H1 (cell line): ENCODE data around the gene CD46. TPM values are rescaled to one million over a fixed set of nuclear protein-coding genes. Genes with fewer than 3 reads are reported as not detected.

Experiments used
- CTCF ChIA-PET: fragments of 300-600 bp; sonication (Branson Sonifier 250); formaldehyde crosslinking; loops from one replicate; lab custom pipeline; 2021; ENCODE audit not compliant: partially characterized antibody; lab: Charles Lee
- POLR2A ChIA-PET: fragments of 300-600 bp; sonication (Branson Sonifier 250); formaldehyde crosslinking; loops from one replicate; lab custom pipeline; 2021; ENCODE audit warnings: inconsistent platforms; ENCODE audit not compliant: partially characterized antibody; lab: Charles Lee
- DNase-seq, 2 experiments: peaks; one replicate each; pipeline versions ENCODE4 v3.0.0 to v3.0.0-alpha.2; 2010 to 2022; ENCODE audit warnings: low spot score in 2 of 2, low read depth in 1 of 2, mixed read lengths in 1 of 2
- FAIRE-seq: peaks from 2 replicates; lab custom pipeline; 2011; peaks lifted over from hg19 to GRCh38; lab: Jason Lieb, UNC
- H2AFZ ChIP-seq: 2 replicates; pipeline ENCODE4 v1.8.1; 2012; ENCODE audit warnings: low read length, inconsistent platforms
- H2AK5ac ChIP-seq: 2 replicates; pipeline ENCODE4 v1.6.1; 2013; ENCODE audit warnings: low read depth, low read length
- H2BK120ac ChIP-seq: replicated peaks from 2 replicates; pipeline ENCODE3; 2013; ENCODE audit warnings: low read depth, low read length, inconsistent platforms
- H2BK12ac ChIP-seq: 2 replicates; pipeline ENCODE4 v1.6.1; 2013; ENCODE audit warnings: low read depth, low read length
- H2BK15ac ChIP-seq: 2 replicates; pipeline ENCODE4 v1.6.1; 2013; ENCODE audit warnings: low read length
- H2BK20ac ChIP-seq: 2 replicates; pipeline ENCODE4 v1.6.1; 2013; ENCODE audit warnings: low read length
- H2BK5ac ChIP-seq: 2 replicates; pipeline ENCODE4 v1.6.1; 2013; ENCODE audit warnings: low read depth, low read length
- H3K14ac ChIP-seq: 2 replicates; pipeline ENCODE4 v1.6.1; 2013; ENCODE audit warnings: inconsistent platforms; ENCODE audit not compliant: insufficient read length
- H3K18ac ChIP-seq: 2 replicates; pipeline ENCODE4 v1.6.1; 2013; ENCODE audit warnings: low read length; ENCODE audit errors: extremely low read depth
- H3K23ac ChIP-seq: 2 replicates; pipeline ENCODE4 v1.6.1; 2013; ENCODE audit warnings: inconsistent platforms; ENCODE audit not compliant: insufficient read length
- H3K23me2 ChIP-seq: 2 replicates; pipeline ENCODE4 v1.6.1; 2013; ENCODE audit warnings: low read depth, low read length
- H3K27ac ChIP-seq: 2 replicates; pipeline ENCODE4 v1.6.1; 2011; ENCODE audit warnings: low read depth, low read length, inconsistent platforms
- H3K27me3 ChIP-seq, 4 experiments: replicated peaks in 1 of 4; 1 replicate in 1 of 4; 2 replicates in 3 of 4; pipeline versions ENCODE4 v1.6.1 to v1.8.1; 2011 to 2013; ENCODE audit warnings: low read length in 3 of 4, mild to moderate bottlenecking in 3 of 4, inconsistent platforms in 2 of 4, mixed read lengths in 2 of 4, moderate library complexity in 1 of 4; ENCODE audit not compliant: control insufficient read depth in 3 of 4, insufficient read depth in 3 of 4; ENCODE audit errors: extremely low read depth in 1 of 4
- H3K36me3 ChIP-seq, 4 experiments: 2 replicates each; pipeline versions ENCODE4 v1.6.1 to v1.8.1; 2011 to 2013; ENCODE audit warnings: mild to moderate bottlenecking in 4 of 4, low read length in 3 of 4, moderate library complexity in 2 of 4, control low read depth in 1 of 4, inconsistent platforms in 1 of 4; ENCODE audit not compliant: insufficient read depth in 4 of 4, control insufficient read depth in 2 of 4
- H3K4ac ChIP-seq: replicated peaks from 2 replicates; pipeline ENCODE3; 2013; ENCODE audit warnings: low read length, low read depth, mixed read lengths, inconsistent platforms; ENCODE audit not compliant: insufficient read length
- H3K4me1 ChIP-seq, 4 experiments: replicated peaks in 1 of 4; 1 replicate in 1 of 4; 2 replicates in 3 of 4; pipeline versions ENCODE4 v1.6.1 to v1.8.1; 2011 to 2013; ENCODE audit warnings: low read length in 3 of 4, inconsistent platforms in 2 of 4, mixed read lengths in 1 of 4; ENCODE audit not compliant: insufficient read depth in 4 of 4, control insufficient read depth in 3 of 4
- H3K4me2 ChIP-seq, 2 experiments: 2 replicates each; pipeline versions ENCODE4 v1.6.1 to v1.8.1; 2011 to 2013; ENCODE audit warnings: low read depth in 2 of 2, low read length in 2 of 2, control low read depth in 1 of 2, inconsistent platforms in 1 of 2, mild to moderate bottlenecking in 1 of 2; ENCODE audit not compliant: insufficient read depth in 1 of 2
- H3K4me3 ChIP-seq, 4 experiments: fragments of 200-600, 300-600 bp in 1 of 4; sonication (generic), shearing (Covaris generic), sonication (Bioruptor Twin) in 1 of 4; 2 replicates each; pipeline versions ENCODE4 v1.5.1 to v1.8.1; 2011 to 2016; ENCODE audit warnings: low read length in 4 of 4, low read depth in 3 of 4, control low read depth in 2 of 4, inconsistent platforms in 2 of 4, mild to moderate bottlenecking in 2 of 4, mixed read lengths in 1 of 4, moderate library complexity in 1 of 4; ENCODE audit not compliant: insufficient read depth in 2 of 4; ENCODE audit errors: extremely low read depth in 1 of 4
- H3K56ac ChIP-seq: replicated peaks from 2 replicates; pipeline ENCODE3; 2013; ENCODE audit warnings: low read depth, mild to moderate bottlenecking, mixed read lengths, low read length, inconsistent platforms; ENCODE audit not compliant: insufficient read length
- H3K79me1 ChIP-seq: 2 replicates; pipeline ENCODE4 v1.6.1; 2013; ENCODE audit warnings: low read depth, low read length, control low read depth
- H3K79me2 ChIP-seq, 2 experiments: 2 replicates each; pipeline versions ENCODE4 v1.6.1 to v1.8.1; 2012 to 2013; ENCODE audit warnings: low read length in 2 of 2, mild to moderate bottlenecking in 2 of 2, inconsistent platforms in 1 of 2; ENCODE audit not compliant: insufficient read depth in 2 of 2, control insufficient read depth in 1 of 2
- H3K9ac ChIP-seq, 4 experiments: replicated peaks in 1 of 4; 1 replicate in 1 of 4; 2 replicates in 3 of 4; pipeline versions ENCODE4 v1.6.1 to v1.8.1; 2011 to 2013; ENCODE audit warnings: low read depth in 3 of 4, low read length in 3 of 4, control low read depth in 2 of 4, mild to moderate bottlenecking in 2 of 4, moderate library complexity in 2 of 4, inconsistent platforms in 1 of 4; ENCODE audit errors: extremely low read depth in 1 of 4
- H3K9me3 ChIP-seq, 2 experiments: 2 replicates each; pipeline versions ENCODE4 v1.6.1 to v1.8.1; 2012 to 2013; ENCODE audit warnings: mild to moderate bottlenecking in 2 of 2, moderate library complexity in 2 of 2, control low read depth in 1 of 2, inconsistent platforms in 1 of 2, low read depth in 1 of 2, low read length in 1 of 2, mixed read lengths in 1 of 2; ENCODE audit not compliant: insufficient read depth in 2 of 2
- H4K20me1 ChIP-seq, 2 experiments: replicated peaks in 1 of 2; 2 replicates each; pipeline versions ENCODE3 to v1.8.1; 2011 to 2013; ENCODE audit warnings: inconsistent platforms in 2 of 2, low read length in 2 of 2, mild to moderate bottlenecking in 1 of 2; ENCODE audit not compliant: insufficient read depth in 2 of 2, control insufficient read depth in 1 of 2
- H4K5ac ChIP-seq: 2 replicates; pipeline ENCODE4 v1.6.1; 2013; ENCODE audit warnings: low read length, low read depth, mixed read lengths, inconsistent platforms; ENCODE audit not compliant: insufficient read length
- H4K8ac ChIP-seq: 2 replicates; pipeline ENCODE4 v1.8.0; 2013; ENCODE audit warnings: mild to moderate bottlenecking, moderate library complexity, low read length, inconsistent platforms; ENCODE audit not compliant: insufficient read depth; ENCODE audit errors: extremely low read depth
- H4K91ac ChIP-seq: replicated peaks from 2 replicates; pipeline ENCODE3; 2013; ENCODE audit warnings: low read length, mixed read lengths, inconsistent platforms; ENCODE audit not compliant: insufficient read length
- BCL11A ChIP-seq, 2 experiments: IDR thresholded peaks; one replicate each; pipeline ENCODE4 v1.6.1; 2011; ENCODE audit warnings: low read depth in 2 of 2, low read length in 2 of 2, mild to moderate bottlenecking in 2 of 2
- CTBP2 ChIP-seq: IDR thresholded peaks from 2 replicates; pipeline ENCODE4 v1.7.0; 2011; ENCODE audit warnings: borderline replicate concordance, mild to moderate bottlenecking, moderate library complexity, mixed read lengths, low read length; ENCODE audit not compliant: insufficient read depth, insufficient read length
- CTCF ChIP-seq, 3 experiments: IDR thresholded peaks; 1 replicate in 2 of 3; 2 replicates in 1 of 3; pipeline versions ENCODE4 v1.5.1 to v1.6.1; 2011; ENCODE audit warnings: low read length in 3 of 3, mild to moderate bottlenecking in 3 of 3, inconsistent platforms in 2 of 3, low read depth in 1 of 3, moderate library complexity in 1 of 3; ENCODE audit not compliant: insufficient read depth in 1 of 3; ENCODE audit errors: control extremely low read depth in 1 of 3
- HDAC6 ChIP-seq: IDR thresholded peaks from one replicate; pipeline ENCODE4 v1.7.1; 2012; ENCODE audit warnings: low read depth, mild to moderate bottlenecking, inconsistent platforms, low read length, moderate library complexity
- NRF1 ChIP-seq: IDR thresholded peaks from 2 replicates; pipeline ENCODE4 v1.6.1; 2011; ENCODE audit warnings: mild to moderate bottlenecking, low read depth, low read length, improper control_type of control experiment
- POLR2AphosphoS5 ChIP-seq: IDR thresholded peaks from 2 replicates; pipeline ENCODE4 v1.6.1; 2011; ENCODE audit warnings: low read depth, low read length
- SIRT6 ChIP-seq: IDR thresholded peaks from one replicate; pipeline ENCODE4 v1.7.1; 2012; ENCODE audit warnings: low read length, inconsistent platforms
- SP2 ChIP-seq: IDR thresholded peaks from 2 replicates; pipeline ENCODE4 v1.6.1; 2012; ENCODE audit warnings: mild to moderate bottlenecking, low read length, inconsistent platforms
- SP4 ChIP-seq: IDR thresholded peaks from 2 replicates; pipeline ENCODE4 v1.6.1; 2012; ENCODE audit warnings: low read length, inconsistent platforms
- YY1 ChIP-seq: IDR thresholded peaks from 2 replicates; pipeline ENCODE4 v1.6.1; 2011; ENCODE audit warnings: low read depth, mild to moderate bottlenecking, low read length
- WGBS, 2 experiments: shearing (Covaris generic) in 1 of 2; methylation state at CpG; one replicate each; pipeline versions ENCODE4 v1.1.6 to v1.1.7; 2013 to 2015; ENCODE audit warnings: low lambda C conversion rate in 2 of 2, mixed read lengths in 2 of 2, inconsistent platforms in 1 of 2, low coverage in 1 of 2, missing lambda C conversion rate in 1 of 2; ENCODE audit not compliant: insufficient replicate concordance in 2 of 2, insufficient coverage in 1 of 2, insufficient read length in 1 of 2; ENCODE audit errors: extremely low coverage in 1 of 2, missing lambda C conversion rate in 1 of 2; 5-methylcytosine and 5-hydroxymethylcytosine counted together
- polyA plus RNA-seq, 7 experiments: library from polyadenylated mRNA; depleted of rRNA in 3 of 7; stranded (reverse) in 5 of 7; unstranded in 2 of 7; fragments of >200 nt in 5 of 7; fragments of 200-250 nt in 2 of 7; gene quantifications; 1 replicate in 5 of 7; 2 replicates in 1 of 7; 4 replicates in 1 of 7; pipeline versions ENCODE4 v1.2.1 to v1.2.3, GENCODE V29; 2011 to 2013; ENCODE audit warnings: missing spikeins in 2 of 7, mixed read lengths in 2 of 7
- total RNA-seq: library from RNA; stranded (reverse); fragmentation: NEBNext Ultra II Directional; extraction: Animal tissue kit (Norgen Biotek cat#: 25700); gene quantifications from 2 replicates; pipeline ENCODE4 v1.2.1, GENCODE V29; 2021
- TF ChIP-seq, protein P1 (sequence below): IDR thresholded peaks from 2 replicates; pipeline ENCODE4 v1.6.1; 2012; ENCODE audit warnings: inconsistent platforms

The CD46 gene
- total and polyA plus RNA-seq, 2 of the 8 experiments (the other 6 are each of a cell fraction or from before 2014, with no cell fraction given): 60.9 to 113 TPM

GRCh38 chr1:207753611-207754010 lies 1.8 kb downstream of the CD46 start:
- Histone ChIP-seq H2BK5ac (no peak overlapping the region), H3K4me3 (peak overlapping the region; percentile 97 to 99 (median 98); a peak in 5 of 8 replicates), H3K79me1 (peaks cover 2% of the 10 kb centered on the region; the same call in 1 of the 2 replicates), H2BK120ac (no peak overlapping the region), H3K23ac (no peak overlapping the region), H3K56ac (no peak overlapping the region), H3K79me2 (peaks cover 41 to 80% of the 10 kb centered on the region in 2 experiments), H3K23me2 (no peaks in the 10 kb centered on the region; the same call in 1 of the 2 replicates), H3K36me3 (peaks cover 0 to 17% (median 10%) of the 10 kb centered on the region in 4 experiments; a peak in 7 of 8 replicates), H4K91ac (no peak overlapping the region), H4K8ac (no peak overlapping the region), H2BK15ac (no peak overlapping the region), H2AFZ (no peak overlapping the region), H3K27me3 (no peaks in the 10 kb centered on the region), H3K4me1 (peaks cover 3 to 13% (median 7%) of the 10 kb centered on the region in 4 experiments), H3K14ac (no peak overlapping the region), H2BK20ac (no peak overlapping the region), H3K9me3 (no peaks in the 10 kb centered on the region), H2BK12ac (no peak overlapping the region), H3K9ac (no peak overlapping the region), H3K4me2 (peak overlapping the region; percentile 71 to 78), H4K5ac (no peak overlapping the region), H3K4ac (no peak overlapping the region), H2AK5ac (no peak overlapping the region), H3K18ac (no peak overlapping the region), H3K27ac (no peak overlapping the region), H4K20me1 (peaks cover 20 to 25% of the 10 kb centered on the region in 2 experiments)
- no peak for FAIRE-seq
- POLR2A ChIA-PET: interaction anchor here (1.7 kb wide), 1 partner anchor 10 kb away, joined by 3 read pairs; no protein-coding TSS in a partner anchor
- CTCF ChIA-PET: interaction anchor here (1.2 kb wide), 1 partner anchor 44 kb away, joined by 3 read pairs; no protein-coding TSS in a partner anchor
- no peak for DNase-seq
- WGBS, 2 experiments: 82% methylated on average over 7 of the region's 7 CpGs; no CpG with 5 or more reads in 1 of the 2 experiments
- TF ChIP-seq CTCF (IDR thresholded peaks at IDR 0.05; ENCODE audit: control extremely low read depth in 1 of 3, insufficient read depth in 1 of 3, low read depth in 1 of 3, low read length in 3 of 3) (no peak), SP2 (no peak), YY1 (no peak), NRF1 (no peak), SP4 (no peak), CTBP2 (no peak), SIRT6 (no peak), BCL11A (IDR thresholded peaks at IDR 0.05; ENCODE audit: low read depth in 2 of 2, low read length in 2 of 2) (no peak), HDAC6 (no peak), POLR2AphosphoS5 (no peak)
- TF ChIP-seq, protein P1, sequence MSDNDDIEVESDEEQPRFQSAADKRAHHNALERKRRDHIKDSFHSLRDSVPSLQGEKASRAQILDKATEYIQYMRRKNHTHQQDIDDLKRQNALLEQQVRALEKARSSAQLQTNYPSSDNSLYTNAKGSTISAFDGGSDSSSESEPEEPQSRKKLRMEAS: no peak
